HG03439 (cell line): Measurements from ENCODE around the gene TMEM63C.

Experiments used
- ATAC-seq: cut with Tn5 transposase; IDR thresholded peaks from one replicate; pipeline ENCODE4 v1.9.1; 2021; ENCODE audit warnings: mild to moderate bottlenecking, moderate library complexity; ENCODE audit not compliant: unreplicated experiment

The TMEM63C gene

DNA sequence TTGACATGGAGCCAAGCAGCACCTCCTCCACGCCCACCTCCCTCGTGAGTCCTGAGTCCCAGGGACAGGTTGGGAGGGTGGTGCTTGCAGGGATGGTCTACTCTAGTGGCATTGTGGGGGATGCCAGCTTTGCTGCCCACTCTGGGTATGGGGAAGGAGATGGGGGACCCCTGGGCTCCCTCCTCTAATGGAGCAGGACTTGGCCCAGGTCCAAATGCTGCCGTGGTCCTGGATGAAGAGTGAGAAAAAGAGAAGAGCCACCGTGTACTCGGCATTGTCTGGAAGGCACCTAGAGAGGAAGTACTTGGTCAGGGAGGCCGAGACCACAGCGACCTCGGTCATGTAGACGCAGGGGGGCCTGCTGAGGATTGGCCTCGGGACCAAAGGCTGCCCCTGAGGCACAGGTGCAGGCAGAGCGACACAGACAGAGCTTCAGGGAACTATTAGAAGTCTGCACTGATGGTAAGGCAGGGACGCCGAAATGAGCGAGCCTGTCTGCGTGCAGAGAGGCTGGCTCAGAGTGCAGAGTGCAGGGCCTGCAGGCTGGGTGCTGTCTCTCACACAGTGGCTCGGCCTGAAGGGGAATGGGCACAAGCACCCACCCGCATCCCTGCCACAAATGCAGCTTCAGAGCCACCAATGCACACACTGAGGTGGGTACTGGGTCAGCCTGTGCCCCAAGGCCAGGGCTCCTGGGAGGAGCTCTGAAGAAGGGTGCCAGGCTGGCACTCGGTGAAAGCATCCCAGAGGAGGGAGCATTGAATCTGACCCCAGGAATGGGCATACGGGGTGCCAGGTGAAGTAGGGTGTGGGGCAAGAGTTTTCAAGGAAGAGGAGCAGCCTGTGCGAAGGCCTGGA lies 72.0 kb downstream of the TMEM63C start:
- no peak for ATAC-seq

DNA sequence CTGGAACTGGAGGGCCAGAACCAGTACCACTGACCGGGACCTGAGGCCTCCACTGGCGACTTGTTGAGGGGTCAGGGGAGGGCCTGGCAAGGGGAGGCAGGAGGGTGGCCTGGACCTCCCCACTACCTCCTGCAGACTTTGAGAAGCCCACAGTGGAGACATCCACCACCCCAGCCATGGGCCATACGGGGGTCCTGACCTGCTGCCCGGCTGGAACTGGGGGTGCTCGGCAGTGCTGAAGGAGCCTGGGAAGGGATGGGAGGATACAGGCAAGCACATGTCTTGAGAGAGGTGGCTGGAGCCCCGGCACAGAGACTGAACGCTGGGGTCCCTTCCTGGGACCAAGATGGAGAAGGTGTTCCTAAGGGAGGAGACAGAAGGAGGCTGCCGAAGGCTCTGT lies 75.1 kb downstream of the TMEM63C start:
- ATAC-seq = no peak

DNA sequence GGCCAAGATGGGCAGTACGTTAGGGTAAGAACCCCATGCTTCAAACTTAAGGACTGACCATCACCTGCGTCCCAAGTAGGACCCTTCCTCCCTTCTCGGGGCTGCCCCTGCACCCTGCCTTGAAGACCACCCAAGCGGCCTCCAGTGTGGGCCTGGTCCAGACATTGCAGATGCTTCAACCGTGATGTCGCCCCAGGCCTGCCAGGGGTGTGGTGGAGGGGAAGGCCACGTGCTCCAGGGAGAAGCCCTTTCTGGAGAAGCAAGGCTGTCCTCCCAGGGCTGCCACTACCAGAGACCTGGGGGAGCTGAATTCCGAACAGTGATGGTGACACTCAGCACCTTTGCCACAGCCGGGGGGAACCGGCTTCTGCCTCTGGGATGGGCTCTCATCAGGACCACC lies 76.1 kb downstream of the TMEM63C start:
- no peak for ATAC-seq

DNA sequence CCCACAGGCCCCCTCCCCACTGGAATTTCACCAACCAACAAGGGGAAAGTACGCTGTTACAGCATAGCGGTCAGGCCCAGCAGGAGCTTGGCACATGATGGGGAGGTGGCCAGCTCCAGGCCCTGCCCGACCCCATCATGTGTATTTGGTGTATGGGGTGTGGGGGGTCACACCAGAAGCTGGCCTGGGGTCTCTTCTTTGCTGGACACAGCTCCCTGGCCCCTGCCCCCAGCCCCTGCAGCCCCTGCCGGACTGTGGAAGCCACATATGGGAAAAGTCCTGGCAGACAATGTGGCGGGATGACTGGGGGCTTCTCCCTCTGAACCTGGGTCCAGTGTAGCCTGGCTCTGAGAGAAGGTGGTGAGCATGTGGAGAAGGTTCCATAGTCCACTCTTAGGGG lies 77.0 kb downstream of the TMEM63C start:
- no peak for ATAC-seq

DNA sequence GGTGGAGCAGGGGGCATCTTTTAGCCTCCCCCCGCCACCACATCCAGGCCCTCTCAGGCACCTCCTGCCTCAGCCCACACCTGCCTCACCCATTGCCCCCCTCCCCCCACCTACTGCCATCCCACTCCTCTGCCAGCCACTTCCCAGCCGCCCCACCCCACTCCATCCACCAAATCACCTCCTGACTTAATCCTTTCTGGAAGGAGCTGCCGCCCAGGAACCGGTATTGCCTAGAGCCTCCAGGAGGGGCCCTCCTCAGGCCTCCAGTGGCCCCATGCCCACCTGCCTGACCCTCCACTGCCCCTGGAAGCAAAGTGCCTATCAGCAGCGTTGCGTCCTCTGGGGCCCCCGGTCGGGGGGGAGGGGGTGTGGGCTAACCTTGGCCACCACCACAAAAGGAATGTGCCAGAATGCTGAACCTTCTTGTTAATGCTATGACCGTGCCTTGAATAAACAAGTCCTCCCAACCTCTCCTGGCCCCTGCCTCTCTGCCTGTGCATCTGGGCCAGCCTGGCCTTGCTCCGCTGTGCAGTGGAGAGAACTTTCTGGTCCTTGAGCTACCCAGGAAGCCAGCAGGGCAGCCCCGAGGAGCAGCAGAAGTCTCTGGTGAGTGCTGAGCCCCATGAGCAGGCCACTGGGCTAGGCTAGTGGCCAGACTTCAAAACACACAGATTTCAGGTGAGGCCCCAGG lies 77.6 kb downstream of the TMEM63C start:
- ATAC-seq = no peak

DNA sequence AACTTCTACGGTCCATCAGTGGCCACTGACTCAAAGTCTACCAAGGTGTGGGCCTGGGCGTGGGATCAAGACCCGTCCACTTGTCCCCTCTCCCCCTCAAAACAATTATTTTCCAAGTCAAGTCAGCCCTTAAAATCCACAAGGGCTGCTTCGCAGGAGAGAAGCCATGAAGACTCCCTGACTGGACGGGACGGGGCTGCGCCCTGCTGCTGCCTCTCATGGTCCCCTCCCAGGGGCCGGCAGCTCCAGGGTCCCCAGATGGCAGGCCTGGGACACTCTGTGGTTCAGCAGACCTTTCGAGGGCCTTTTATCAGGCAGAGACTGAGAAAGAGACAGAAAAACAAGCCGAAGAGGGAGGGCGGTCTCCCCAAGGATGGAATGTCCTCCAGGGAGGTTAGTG lies 78.6 kb downstream of the TMEM63C start:
- no peak for ATAC-seq

DNA sequence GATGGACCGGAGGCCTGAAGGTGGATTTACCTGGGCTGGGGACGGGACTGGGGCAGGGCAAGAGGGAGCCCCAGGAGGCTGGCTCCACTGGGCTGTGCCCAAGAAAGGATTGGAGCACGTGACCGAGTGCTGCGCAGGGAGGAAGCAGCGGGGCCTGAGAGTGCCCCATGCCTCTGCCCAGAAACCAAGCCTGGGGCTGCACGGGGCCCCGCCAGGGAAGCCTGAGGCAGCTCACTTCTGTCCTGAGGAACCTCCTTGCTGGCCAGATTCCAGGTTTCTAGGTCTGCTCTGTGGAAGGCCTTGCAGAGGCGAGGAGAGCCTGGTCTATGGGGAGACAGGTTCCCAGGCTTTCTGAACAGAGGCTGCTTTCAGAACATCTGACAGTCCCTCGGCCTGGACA lies 79.0 kb downstream of the TMEM63C start:
- ATAC-seq = no peak

DNA sequence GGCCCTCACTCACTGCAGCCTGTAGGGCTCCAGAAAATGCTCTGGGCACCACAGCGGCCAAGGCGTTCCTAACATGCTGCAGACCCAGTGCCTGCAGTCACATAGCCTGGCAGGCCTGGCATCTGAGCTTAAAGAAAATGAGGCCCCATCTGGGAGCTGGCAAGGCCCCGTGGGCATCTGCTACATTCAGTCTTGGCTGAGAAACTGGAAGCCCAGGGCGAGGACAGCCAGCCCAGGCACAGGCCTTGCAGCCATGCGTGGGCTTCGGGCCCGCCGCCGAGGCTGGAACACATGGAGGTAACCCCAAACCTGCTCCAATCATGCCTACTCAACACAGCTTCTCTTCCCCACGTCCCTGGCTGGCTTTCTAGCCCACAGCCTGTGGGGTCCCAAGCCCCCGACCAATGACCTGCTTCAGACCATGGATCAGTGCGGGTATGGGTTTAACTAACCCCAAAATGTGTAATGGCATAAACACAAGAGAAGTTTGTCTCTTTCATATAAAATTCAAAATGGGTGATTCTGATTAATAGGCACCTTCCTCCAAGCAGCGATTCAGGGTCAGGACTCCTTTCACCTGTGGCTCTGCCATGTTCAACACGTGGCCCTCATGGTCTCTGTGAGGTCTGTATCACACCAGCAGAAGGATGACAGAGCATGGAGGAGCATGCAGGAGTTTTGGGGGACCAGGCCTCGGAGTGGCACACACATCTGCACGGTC lies 83.0 kb downstream of the TMEM63C start:
- no peak for ATAC-seq

DNA sequence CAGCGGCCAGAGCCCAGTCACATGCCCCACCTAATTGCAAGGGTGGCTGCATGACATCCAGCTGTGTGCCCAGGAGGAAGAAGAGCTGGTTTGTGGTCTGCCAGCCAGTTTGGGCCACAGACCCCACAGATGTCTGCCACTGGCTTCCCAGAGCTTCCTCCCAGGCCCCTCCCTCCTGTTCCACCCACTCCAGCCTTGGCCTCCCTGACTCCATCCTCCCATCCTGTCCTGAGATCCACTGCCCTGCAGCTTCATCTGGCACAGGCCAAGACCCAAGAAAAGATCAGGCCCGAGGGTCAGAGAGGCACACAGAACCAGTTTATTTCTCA lies 83.6 kb downstream of the TMEM63C start:
- ATAC-seq = no peak

DNA sequence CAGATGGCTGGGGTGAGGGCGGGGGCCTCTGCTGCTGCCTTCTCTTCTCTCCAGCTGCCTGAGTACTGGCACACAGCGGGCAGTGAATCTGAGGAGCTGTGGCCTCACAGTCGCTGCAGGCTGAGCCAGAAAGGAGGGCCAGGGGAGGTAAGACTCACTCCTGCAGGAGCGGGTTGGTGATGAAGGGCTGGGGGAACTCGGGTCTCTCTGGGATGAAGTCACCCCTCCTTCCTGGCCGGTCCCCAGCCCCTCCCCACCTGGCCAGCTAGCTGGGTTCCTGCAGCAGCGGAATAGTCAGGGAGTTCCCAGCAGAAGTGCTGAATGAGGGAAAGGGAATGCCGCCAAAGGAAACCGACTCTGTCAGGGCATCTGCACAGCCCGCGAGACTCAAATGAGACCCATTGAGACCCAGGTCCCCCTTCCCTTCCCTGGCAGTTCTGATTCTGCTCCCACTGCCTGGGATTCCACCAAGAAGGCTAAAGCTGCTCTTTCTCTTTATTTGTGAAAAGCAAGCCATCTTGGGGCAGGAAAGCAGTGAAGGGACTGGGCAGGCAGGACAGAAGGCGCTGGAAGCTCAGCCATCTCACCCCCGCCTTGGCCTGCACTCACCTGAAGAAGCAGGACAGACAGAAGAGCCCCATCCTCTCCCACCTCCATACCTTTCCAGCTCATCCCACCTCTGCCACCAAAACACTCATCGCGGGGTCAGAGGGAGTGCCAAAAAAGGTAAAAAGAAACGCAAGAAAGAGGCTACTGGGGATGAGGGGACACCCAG lies 84.2 kb downstream of the TMEM63C start:
- ATAC-seq = no peak

DNA sequence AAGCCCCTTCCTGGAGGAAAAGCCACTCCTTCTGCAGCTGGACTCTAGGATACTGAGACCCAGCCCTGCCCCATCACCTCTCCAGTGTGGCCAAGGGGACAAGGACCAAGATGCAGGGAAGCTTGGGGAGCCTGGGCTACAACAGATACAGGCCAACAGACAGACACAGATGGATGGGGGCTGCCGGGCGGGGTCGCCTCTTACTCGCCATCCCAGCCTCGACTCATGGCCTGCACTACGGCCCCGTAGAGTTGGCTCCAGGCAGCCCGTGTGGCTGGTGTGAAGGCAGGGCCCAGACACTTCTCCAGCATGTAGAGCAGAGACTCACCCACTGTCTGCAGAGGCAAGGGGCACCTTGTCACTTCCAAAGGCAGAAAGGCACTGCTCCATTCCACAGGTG lies 84.7 kb downstream of the TMEM63C start:
- ATAC-seq = no peak

DNA sequence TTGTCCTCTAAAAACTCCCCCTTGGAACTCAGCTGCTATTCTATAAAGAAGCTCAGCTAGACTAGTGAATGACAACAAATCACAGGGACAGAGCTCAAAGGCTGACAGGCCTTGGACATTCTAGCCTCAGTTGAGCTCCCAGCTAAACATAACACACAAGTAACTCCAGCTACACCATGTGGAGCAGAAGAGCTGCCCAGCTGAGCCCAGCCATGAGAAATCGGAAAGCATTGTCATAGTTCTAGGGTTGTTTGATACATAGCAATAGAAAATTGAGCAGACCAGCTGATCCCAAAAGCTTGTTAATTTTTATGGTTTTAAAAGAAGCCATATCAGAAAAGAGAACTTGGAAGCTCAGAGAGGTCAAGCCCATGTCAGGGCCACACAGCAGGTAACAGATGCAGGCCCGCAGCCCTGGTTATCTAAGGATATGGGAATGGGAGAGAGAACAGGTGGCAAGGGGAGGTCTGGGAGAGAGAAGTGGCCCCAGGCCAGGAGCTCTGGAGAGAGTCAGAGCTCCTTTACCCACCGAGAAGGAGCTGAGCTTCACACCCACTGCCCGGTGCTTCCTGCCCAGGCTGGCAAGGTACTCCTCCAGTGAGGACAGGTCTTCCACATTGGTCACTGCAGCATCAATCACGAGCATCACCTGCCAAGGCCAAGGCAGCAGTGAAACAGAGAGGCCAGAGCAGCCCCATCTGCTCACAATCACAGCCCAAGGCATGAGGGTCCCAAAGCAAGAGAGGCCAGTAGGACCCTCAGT lies 86.5 kb downstream of the TMEM63C start:
- no peak for ATAC-seq

DNA sequence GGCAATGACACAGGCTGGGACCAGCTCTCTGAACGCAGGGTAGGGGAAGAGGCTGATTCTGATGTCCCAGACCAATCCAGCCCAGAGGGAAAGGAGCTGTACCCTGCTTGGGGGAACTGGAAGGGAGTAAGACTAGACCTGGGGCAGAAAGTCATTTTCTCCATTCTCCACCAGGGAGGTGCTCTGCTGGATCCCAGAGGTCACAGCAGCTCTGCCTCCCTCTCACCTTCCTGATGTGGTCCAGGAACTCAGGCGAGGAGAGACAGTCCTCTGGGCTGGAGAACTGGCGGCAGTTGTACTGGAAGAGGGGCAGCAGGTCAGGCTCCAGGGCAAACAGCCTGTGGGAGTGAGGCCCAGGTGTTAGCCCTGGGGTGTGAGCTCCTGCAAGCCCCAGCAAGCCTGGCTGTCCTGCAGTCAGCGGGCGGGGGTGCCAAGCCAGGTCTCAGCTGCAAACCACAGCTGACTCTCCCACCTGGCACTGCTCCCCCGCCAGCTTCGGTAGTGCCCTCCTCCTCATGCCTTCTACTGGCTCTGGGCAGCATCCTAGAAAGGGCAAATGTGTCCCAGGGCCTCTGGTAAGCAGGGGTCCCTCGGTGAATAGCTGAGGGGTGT lies 87.5 kb downstream of the TMEM63C start:
- ATAC-seq = no peak

DNA sequence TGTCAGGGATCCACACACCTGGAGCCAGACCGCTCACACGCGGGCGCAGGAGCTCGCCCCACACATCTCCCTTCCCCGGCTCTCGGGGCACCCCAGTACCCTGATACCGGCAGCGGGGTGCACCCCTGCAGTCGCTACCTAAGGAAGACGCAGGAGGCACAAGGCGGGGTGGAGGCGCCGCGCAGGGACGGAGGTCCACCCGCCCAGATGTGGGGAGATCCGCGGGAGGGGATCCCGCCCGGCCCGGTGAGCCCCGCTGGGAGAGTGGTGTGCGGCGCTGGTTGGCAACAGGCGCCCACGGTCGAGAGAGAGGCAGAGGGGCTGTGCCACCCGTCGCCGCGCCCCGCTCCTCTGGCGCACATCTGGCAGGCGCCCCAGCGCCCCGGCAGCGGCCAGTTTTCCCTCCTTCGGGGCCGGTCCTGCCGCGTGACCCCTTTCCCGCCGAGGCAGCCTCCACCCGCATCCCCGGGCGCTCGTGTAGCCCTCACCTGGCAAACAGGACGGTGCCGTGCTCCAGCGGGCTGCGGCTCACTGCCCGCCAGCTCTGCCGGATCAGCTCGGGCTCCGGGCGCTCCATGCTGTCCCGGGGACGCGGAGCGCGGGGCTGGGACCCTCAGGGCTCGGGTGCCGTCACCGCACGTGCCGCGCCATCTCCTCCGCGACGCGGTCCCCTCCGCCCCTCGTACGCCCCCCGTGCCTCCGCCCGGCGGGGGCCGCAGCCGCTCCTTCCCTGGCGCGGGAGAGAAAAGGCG lies 88.9 kb downstream of the TMEM63C start:
- no peak for ATAC-seq

DNA sequence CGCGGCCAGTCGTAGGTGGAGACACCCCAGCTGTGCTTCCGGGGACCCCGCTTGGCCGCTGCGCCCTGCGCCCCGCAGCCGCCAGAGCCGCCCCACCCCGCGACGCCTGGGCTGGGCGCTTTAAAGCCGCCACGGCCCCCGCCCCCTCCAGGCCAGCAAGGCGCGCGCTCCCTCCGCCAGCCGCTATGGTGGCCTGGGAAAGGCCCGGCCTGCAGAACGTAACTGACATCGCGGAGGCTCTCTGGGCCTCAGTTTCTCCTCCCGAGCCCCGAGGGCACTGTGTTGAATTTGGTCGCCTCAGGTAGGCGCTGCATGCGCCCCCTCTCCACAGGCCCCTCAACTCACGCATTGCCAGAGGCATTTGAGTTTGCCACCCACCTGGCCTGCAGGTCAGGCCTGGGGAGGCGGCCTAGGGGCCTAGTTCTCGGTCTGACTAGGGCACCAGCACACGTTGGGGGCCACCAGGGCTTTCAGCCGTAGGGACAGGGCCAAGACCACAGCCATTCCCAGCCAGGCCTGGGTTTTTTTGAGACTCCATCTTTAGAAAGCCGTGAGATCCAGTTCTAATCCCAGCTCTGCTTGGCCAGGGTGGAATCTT lies 89.6 kb downstream of the TMEM63C start, which contains the start of gene NGB:
Gene NGB (minus strand): TSS at position 94 of the 598 bp plus-strand sequence. CDS start 269 bp downstream, outside the sequence.
- no peak for ATAC-seq

DNA sequence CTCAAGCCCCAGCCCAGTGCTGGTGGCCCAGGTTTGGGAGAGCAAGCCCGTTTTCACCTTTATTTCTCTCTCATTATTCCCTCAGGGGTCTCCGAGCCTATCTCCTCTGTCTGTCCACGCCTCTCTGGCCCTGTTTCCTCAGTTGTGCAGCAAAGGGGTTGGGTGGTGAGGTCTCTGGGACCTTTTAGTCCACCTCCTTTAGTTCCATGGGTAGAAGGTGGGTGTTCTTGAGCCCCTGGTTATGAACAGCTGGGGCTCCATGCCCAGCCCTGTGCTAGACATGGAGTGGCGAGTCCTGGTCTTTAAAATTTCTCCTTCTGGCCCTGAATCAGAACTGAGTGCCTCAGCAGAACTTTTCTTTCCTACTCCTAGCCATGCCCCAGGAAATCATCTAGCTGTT lies 90.7 kb downstream of the TMEM63C start:
- no peak for ATAC-seq

DNA sequence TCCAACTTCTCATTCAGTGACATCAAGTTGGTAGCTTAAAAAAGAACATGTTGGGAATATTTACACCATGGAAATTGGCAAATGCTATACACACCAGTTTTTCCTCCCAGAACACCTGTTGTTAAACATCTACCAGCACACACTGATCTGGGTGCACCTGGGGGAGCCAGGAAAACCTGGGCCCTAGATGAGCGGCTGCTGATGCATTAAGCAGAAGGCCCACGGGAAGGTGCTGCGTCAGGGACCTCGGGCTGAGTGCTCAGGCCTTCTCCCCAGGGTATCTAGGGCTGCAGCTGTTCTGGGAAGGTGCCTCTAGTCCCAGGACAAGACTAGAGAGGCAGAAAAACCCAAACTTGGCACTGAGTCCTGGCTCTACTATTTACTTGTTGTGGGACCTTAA lies 92.2 kb downstream of the TMEM63C start:
- ATAC-seq = no peak

DNA sequence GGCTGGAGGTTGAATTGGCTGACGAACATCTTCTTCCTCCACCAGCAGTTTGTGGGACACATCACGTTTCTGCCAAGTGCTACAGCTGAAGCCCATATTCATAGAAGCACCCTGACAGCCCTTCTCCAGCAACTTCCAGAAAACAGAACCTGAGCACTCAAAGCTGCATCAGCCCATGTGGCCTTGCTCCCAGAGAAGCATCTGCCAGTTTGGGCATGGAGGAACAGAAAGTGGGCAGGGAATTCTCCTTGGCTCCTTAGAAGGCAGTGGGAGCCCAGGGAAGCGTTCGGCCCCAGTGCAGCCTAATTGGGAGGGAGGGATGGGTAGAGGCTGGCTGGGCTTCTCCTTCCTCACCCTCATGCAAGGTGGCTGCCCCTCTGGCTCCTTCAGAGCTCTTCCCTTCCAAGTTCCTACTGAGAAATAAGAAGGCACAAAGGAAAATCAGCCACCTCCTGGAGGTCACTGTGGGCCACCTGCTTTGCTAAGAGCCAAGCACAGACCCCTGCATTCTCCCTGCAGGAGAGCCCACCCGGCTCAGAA lies 93.5 kb downstream of the TMEM63C start:
- no peak for ATAC-seq
